ENCODE data around the gene ZC3HAV1L.
A peak's percentile ranks its signal among the peaks of the same experiment; 100 is the strongest.
"Not testable (repeated sequence)": the region's sequence is repeated elsewhere in the genome, so short reads cannot be mapped to it uniquely, and the experiment has no call there.

The ZC3HAV1L gene

DNA sequence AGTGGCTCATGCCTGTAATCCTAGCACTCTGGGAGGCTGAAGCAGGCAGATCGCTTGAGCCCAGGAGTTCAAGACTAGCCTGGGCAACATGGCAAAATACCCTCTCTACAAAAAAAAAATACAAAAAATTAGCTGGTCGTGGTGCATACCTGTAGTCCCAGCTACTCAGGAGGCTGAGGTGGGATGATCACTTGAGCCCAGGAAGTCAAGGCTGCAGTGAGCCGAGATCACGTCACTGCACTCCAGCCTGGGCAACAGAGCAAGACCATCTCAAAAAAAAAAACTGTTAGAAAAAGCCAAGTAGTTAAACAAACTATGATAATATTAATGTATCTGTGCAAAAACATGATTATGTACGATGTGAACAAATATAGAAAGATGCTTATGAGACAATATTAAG, 10.0 kb downstream of the ZC3HAV1L start:
- DNase-seq (ENCODE audit: low spot score in 2 of 2); H3K9me3 ChIP-seq; H3K4me3 ChIP-seq; in situ Hi-C loops (cut with MboI; ENCODE audit: low sequenced_read_pairs); H3K27me3 ChIP-seq (ENCODE audit: low read depth); H3K4me1 ChIP-seq: not testable (repeated sequence)
- H3K36me3 ChIP-seq (replicated peaks) = peaks cover 50% of the 10 kb centered on the region

DNA sequence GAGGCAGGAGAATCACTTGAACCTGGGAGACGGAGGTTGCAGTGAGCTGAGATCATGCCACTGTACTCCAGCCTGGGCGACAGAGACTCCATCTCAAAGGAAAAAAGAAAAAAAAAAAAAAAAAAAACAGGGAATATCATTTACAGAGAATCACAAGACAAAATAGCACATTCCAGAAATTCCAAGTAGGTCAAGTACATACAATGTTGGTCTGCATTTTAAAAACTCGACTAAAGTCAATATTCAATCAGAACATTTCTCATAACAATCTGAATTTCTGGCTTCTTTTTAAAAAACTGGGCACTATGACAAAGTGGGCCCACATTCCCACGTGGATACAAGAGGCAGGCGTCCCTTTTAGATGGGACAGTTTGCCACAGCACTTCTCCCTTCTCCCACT, 12.8 kb downstream of the ZC3HAV1L start:
- Histone ChIP-seq H3K4me3 (no peak overlapping the region), H3K36me3 (replicated peaks) (peaks cover 38% of the 10 kb centered on the region), H3K9me3 (no peaks in the 10 kb centered on the region), H3K27me3 (ENCODE audit: low read depth) (no peaks in the 10 kb centered on the region), H3K4me1 (no peaks in the 10 kb centered on the region)
- no peak for DNase-seq (ENCODE audit: low spot score in 2 of 2)
- in situ Hi-C loops (cut with MboI; ENCODE audit: low sequenced_read_pairs) = no loop called here

DNA sequence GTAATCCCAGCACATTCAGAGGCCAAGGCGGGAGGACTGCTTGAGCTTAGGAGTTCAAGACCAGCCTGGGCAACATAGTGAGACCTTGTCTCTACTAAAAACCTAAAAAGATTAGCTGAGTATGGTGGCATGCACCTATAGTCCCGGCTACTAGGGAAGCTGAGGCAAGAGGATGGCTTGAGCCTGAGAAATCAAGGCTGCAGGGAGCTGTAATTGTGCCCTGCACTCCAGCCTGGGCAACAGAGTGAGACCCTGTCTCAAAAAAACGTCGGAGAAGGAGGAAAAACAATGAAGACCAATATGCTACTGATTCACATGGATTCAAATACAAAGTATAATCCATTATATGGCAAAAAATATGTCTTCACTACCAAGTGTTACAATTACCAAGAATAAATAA, 13.6 kb downstream of the ZC3HAV1L start:
- no peaks in the 10 kb centered on the region for H3K27me3 ChIP-seq (ENCODE audit: low read depth)
- H3K4me3 ChIP-seq = no peak overlapping the region
- H3K4me1 ChIP-seq = no peaks in the 10 kb centered on the region
- no peaks in the 10 kb centered on the region for H3K9me3 ChIP-seq
- DNase-seq (ENCODE audit: low spot score in 2 of 2) = no peak
- in situ Hi-C loops (cut with MboI; ENCODE audit: low sequenced_read_pairs) = no loop called here
- H3K36me3 ChIP-seq (replicated peaks) = peaks cover 31% of the 10 kb centered on the region

DNA sequence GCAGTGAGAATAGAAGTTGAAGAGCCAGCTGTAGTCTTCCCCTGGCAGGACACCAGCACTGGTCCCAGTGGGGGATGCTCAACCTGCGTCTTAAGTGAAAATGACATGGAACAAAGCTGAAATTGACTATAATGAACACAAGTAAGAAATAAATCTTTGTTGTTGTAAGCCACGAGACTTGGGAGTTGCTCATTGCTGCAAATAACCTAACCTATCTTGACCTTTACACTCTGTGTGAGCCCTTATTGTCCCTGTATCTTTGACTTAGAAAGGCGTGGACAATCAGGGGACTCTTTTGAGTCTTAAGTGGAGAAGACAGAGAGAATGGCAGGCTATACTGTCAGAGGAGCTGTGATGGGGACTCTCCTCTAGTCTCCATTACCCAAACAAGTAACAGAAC, 16.9 kb downstream of the ZC3HAV1L start:
- Histone ChIP-seq H3K27me3 (ENCODE audit: low read depth) (peaks cover 20% of the 10 kb centered on the region), H3K9me3 (no peaks in the 10 kb centered on the region), H3K4me1 (no peaks in the 10 kb centered on the region), H3K36me3 (replicated peaks) (peaks cover 8% of the 10 kb centered on the region), H3K4me3 (no peak overlapping the region)
- DNase-seq (ENCODE audit: low spot score in 2 of 2) = no peak
- in situ Hi-C loops (cut with MboI; ENCODE audit: low sequenced_read_pairs) = no loop called here

DNA sequence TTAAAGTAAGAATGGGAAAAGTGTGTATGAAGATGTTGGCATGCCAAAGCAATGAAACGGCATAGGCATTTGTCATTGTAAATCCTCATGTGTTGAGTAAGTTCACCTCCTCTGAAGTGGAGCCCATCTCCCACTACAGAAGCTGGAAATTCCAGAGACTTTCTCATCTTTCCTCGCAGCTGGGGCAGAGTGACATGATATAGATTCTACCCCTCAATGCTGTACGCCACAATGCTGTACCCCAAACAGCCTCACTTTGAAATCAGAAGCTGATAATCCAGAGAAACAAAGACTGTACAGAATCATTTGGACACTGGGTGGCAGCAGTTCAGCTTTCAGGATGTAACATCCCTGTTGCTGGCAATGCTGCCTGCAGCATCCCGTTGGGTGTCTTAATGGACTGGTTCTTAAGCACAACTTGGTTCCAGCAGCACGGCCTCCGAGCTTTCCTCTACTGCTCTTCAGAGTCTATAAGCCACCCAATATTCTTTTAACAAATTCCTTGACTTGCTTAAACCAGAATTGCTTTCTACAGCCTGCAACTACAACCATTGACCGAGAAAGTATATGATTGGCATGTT, 18.8 kb downstream of the ZC3HAV1L start:
- peaks cover 25% of the 10 kb centered on the region for H3K27me3 ChIP-seq (ENCODE audit: low read depth)
- H3K4me3 ChIP-seq = no peak overlapping the region
- in situ Hi-C loops (cut with MboI; ENCODE audit: low sequenced_read_pairs) = no loop called here
- H3K4me1 ChIP-seq = peaks cover 4% of the 10 kb centered on the region
- DNase-seq (ENCODE audit: low spot score in 2 of 2) = peak; percentile 60 to 75
- no peaks in the 10 kb centered on the region; the same call in 1 of the 2 replicates for H3K36me3 ChIP-seq (replicated peaks)
- no peaks in the 10 kb centered on the region for H3K9me3 ChIP-seq

DNA sequence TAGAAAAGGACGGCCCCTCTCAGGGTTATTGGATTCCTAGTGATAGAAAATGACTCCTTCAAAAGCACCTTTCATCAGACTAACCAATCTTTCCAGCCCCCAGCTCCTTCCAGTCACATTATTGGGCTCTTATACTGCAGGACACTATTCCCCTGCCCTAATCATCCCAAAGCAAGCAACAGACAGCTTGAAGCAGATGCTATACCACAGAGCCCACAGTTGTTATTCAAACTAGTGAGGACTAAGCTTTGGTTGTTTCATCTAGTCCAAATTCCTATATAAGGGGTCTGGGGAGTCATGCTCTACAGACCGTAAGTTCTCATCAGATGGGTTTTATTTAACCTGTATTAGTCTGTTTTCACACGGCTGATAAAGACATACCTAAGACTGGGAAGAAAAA, 24.5 kb downstream of the ZC3HAV1L start:
- Histone ChIP-seq H3K36me3 (replicated peaks) (no peaks in the 10 kb centered on the region), H3K27me3 (ENCODE audit: low read depth) (peaks cover 25% of the 10 kb centered on the region), H3K9me3 (peaks cover 9% of the 10 kb centered on the region; the same call in 1 of the 2 replicates), H3K4me3 (no peak overlapping the region), H3K4me1 (peaks cover 17% of the 10 kb centered on the region)
- in situ Hi-C loops (cut with MboI; ENCODE audit: low sequenced_read_pairs) = no loop called here
- no peak for DNase-seq (ENCODE audit: low spot score in 2 of 2)

DNA sequence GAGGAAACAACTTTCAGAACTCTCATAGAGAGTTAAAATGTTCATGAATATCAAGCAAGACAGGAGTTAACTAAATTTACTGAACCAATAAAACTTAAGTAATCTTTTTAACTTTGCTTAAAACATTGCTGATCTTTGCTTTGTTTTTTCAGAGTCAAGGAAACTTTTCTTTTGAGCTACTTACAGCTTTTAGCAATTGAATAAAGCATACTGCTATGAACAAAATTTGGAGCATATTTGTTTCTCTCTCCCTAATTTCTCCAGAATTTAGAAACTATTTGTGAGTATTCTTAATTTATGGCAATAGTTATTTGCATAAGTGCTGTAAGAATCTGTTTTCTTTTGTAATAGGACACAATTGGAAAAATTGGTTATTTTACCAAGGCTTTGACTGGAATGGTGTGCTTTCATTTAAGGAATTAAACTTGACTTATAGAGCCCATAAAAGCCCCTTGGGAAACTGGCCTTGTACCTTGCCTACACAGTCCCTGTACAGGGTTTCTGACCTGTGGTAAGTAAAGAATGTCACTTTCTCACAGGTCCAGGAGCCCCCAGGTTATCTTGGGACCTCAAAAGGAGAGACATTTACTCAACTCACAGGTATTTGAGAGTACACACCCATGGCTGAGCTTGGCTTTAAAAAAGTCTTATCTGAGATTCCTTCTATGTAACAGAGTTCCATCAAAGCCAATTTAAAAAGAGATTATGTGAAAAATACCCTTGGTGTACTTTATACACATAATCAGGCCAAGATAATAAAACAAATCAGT, 31.3 kb downstream of the ZC3HAV1L start:
- 0 out of 2 replicates have a peak, but pooled peaks cover 6% of the 10 kb centered on the region for H3K9me3 ChIP-seq
- no peaks in the 10 kb centered on the region for H3K27me3 ChIP-seq (ENCODE audit: low read depth)
- DNase-seq (ENCODE audit: low spot score in 2 of 2) = peak; percentile 27 to 59
- H3K4me3 ChIP-seq = no peak overlapping the region
- peaks cover 27% of the 10 kb centered on the region for H3K4me1 ChIP-seq
- no peaks in the 10 kb centered on the region for H3K36me3 ChIP-seq (replicated peaks)
- in situ Hi-C loops (cut with MboI; ENCODE audit: low sequenced_read_pairs) = no loop called here

DNA sequence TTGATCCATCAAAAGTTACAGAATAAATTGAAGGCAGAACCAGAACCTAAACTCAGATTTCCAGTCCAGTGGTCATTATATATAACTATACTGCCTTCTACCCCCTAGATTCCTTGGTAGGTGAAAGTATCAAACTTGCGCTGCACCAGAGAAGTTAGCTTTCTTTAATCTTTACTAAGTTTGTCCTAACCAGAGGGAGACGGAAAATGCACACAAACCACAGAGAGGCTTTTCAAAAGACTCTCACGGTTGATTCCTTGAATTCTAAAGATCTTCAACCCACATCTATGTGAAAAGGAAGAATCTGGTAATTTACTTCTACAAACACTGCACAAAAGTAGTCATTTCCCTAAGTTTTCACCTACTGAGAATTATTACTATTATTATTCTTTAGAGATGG, 36.4 kb downstream of the ZC3HAV1L start:
- no peaks in the 10 kb centered on the region for H3K9me3 ChIP-seq
- no peak overlapping the region for H3K4me3 ChIP-seq
- in situ Hi-C loops (cut with MboI; ENCODE audit: low sequenced_read_pairs) = no loop called here
- no peaks in the 10 kb centered on the region for H3K27me3 ChIP-seq (ENCODE audit: low read depth)
- peaks cover 14% of the 10 kb centered on the region for H3K4me1 ChIP-seq
- no peaks in the 10 kb centered on the region for H3K36me3 ChIP-seq (replicated peaks)
- no peak for DNase-seq (ENCODE audit: low spot score in 2 of 2)

DNA sequence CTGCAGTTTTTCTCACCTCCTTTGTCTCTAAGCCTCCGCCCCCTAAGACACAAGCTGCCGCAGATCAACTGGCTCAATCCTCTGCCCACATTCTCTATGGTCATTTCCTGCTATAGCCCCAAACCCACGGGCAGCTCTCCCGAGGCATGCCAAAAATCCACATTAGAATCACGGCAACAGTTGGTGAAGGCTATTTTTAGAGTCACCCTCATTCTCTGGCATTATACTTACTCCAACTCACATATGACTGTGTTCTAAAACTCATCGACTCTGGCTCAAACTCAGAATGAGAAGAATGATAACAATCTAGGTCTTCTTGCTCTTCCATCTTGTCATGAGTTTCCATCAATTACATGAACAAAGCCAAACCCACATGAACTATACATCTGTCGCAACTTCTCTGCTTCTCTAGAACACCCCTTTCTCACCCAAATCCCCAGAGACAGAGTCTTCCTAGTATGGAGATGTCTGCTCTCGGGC, 43.8 kb downstream of the ZC3HAV1L start:
- H3K27me3 ChIP-seq (ENCODE audit: low read depth) = peaks cover 3% of the 10 kb centered on the region; the same call in 1 of the 2 replicates
- no peak overlapping the region for H3K4me3 ChIP-seq
- no peaks in the 10 kb centered on the region for H3K4me1 ChIP-seq
- no peak for DNase-seq (ENCODE audit: low spot score in 2 of 2)
- H3K36me3 ChIP-seq (replicated peaks) = no peaks in the 10 kb centered on the region
- H3K9me3 ChIP-seq = no peaks in the 10 kb centered on the region; the same call in none of the 2 replicates
- in situ Hi-C loops (cut with MboI; ENCODE audit: low sequenced_read_pairs) = no loop called here

DNA sequence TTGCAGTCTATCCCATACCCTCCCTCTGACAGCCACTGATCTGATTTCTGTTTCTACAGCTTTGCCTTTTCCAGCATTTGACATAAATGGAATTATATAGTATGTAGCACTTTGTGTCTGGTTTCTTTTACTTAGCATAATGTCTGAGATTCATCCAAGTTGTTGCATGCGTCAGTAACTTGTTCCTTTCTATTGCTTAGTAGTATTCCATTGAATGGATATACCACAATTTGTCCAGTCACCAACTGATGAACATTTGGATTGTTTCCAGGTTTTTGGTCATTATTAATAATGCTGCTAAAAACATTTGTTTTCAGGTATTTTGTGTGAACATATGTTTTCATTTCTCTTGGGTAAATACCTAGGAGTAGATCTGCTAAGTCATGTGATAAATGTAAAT, 48.2 kb downstream of the ZC3HAV1L start:
- Histone ChIP-seq H3K27me3 (ENCODE audit: low read depth) (no peaks in the 10 kb centered on the region; the same call in 1 of the 2 replicates), H3K36me3 (replicated peaks) (no peaks in the 10 kb centered on the region), H3K9me3 (no peaks in the 10 kb centered on the region; the same call in 1 of the 2 replicates), H3K4me1 (no peaks in the 10 kb centered on the region), H3K4me3 (no peak overlapping the region)
- DNase-seq (ENCODE audit: low spot score in 2 of 2) = no peak
- in situ Hi-C loops (cut with MboI; ENCODE audit: low sequenced_read_pairs) = no loop called here

DNA sequence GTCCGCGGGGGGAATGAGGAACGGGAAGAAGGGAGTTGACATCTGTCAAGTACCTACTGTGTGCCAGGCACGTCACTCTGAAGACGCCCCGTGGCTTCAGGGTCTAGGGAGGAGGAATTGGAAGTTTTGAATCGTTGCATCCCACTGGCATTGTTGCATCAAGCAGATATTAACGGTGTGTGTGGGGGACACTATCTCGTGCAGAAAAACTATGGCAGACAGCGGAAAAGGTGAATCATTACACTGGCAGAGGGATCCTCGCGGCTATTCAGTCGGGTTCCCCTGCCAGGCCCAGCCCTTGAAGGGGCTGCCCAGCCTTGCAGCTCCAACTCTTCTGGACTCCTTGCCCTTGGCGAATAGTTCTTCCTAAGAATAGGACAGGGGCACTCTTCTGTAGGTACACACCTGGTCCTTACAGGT, 53.6 kb downstream of the ZC3HAV1L start:
- in situ Hi-C loops (cut with MboI; ENCODE audit: low sequenced_read_pairs) = no loop called here
- Histone ChIP-seq H3K9me3 (no peaks in the 10 kb centered on the region), H3K27me3 (ENCODE audit: low read depth) (no peaks in the 10 kb centered on the region), H3K4me1 (peaks cover 13% of the 10 kb centered on the region), H3K4me3 (peak overlapping the region; percentile 45), H3K36me3 (replicated peaks) (no peaks in the 10 kb centered on the region)
- DNase-seq (ENCODE audit: low spot score in 2 of 2) = no peak

DNA sequence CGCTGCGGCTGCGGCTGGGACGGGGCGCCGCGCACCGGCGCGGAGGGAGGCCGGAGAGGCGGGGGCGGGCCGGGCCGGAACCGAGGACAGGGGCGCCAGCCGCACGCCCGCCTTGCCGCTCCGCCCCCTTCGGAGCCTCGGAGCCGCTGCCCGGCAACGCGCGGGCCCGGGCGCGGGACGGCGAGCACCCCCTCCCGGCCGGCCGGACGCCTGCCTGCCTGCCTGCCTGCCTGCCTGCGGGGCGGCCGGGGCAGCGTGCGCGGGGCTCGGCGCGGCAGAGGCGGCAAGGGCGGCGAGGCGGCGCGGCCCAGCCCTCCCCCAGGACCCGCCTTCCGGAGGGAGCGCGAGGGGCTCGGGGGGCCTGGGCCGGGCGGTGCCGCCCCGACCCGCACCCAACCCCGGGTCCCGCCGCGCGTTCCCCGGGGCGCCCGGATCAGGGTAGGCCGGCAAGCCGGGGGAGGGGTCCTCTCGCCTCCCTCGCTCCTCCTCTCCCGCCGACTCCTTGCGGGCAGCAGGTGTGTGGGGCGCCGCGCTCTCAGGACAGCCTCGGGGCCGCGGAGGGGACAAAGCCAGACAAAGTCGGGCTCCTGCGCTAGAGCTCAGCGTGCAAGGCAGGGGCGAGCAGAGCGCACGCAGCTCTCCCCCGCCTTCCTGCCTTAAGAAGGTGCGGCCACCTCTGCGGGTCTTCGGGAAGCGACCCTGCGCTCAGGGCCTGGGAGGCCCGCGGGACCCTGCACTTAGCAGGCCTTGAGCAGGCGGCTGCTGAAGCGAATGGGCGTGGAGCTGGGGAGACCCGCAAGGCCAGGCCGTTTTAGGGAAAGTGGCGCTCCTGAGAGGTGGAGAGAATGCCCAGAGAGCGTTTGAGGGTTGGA, 54.3 kb downstream of the ZC3HAV1L start, which contains the start of gene KIAA1549:
Gene KIAA1549 (minus strand): TSS at position 58 of the 872 bp plus-strand sequence. CDS start 120 bp downstream, outside the sequence.
- no peaks in the 10 kb centered on the region for H3K9me3 ChIP-seq
- no peaks in the 10 kb centered on the region for H3K27me3 ChIP-seq (ENCODE audit: low read depth)
- peak within 1 kb of the TSS; percentile 47 for H3K4me3 ChIP-seq
- no peaks in the 10 kb centered on the region for H3K36me3 ChIP-seq (replicated peaks)
- in situ Hi-C loops (cut with MboI; ENCODE audit: low sequenced_read_pairs) = no loop called here
- DNase-seq (ENCODE audit: low spot score in 2 of 2) = peak; percentile 61 to 77
- H3K4me1 ChIP-seq = peaks cover 20% of the 10 kb centered on the region

DNA sequence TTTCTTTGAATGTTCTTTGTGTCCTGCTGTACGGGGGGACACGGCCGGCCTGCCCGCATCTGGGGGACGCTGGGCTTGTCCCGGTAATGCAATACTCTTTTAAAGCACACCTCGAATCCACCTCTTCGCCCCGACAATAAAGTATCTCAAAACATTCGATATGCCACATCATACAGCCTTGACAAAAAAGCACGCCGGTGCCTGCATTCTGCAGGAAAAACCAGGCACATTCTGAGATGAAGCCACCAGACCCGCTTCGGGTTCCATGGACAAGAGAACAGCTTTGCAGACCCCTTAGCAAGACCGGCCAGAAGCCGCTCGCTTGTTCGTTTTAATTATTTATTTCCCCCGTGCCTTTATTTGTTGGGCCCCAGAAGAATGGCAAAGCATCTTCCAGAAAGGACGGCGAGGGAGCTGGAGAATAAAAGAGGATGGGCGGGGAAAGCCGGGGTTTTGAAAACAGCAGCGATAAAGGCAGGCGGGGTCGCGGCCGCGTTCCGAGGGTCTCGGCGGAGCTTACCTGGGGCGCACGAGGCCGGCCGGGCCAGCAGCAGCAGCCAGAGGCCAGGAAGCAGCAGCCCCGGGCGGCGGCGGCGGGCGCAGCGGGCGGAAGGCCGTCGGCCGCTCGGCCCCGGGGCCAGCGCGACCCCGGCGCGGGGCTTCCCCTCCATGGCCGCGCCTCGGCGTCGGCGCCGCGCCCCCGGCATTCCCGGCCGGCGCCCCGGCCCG, 55.1 kb downstream of the ZC3HAV1L start:
- Histone ChIP-seq H3K4me3 (peak overlapping the region; percentile 47), H3K36me3 (replicated peaks) (no peaks in the 10 kb centered on the region), H3K27me3 (ENCODE audit: low read depth) (no peaks in the 10 kb centered on the region), H3K4me1 (peaks cover 28% of the 10 kb centered on the region), H3K9me3 (no peaks in the 10 kb centered on the region)
- DNase-seq (ENCODE audit: low spot score in 2 of 2) = peak; percentile 19 to 67
- in situ Hi-C loops (cut with MboI; ENCODE audit: low sequenced_read_pairs) = no loop called here
